Activated CD4-positive, alpha-beta T cell treated with anti-CD3 and anti-CD28 coated beads, Interleukin-2, amount 10 ng/mL, durations not matched to agents 24 days and 14 days (primary cell): Measurements from ENCODE around the gene FRMD4A. TPM values are rescaled to one million over a fixed set of nuclear protein-coding genes. Genes with fewer than 3 reads are reported as not detected.

Experiments
- DNase-seq: peaks from one replicate; pipeline ENCODE4 v3.0.0; 2022
- H3K27ac Mint-ChIP-seq: one replicate; pipeline ENCODE4 v1.8.0; 2022; ENCODE audit warnings: mild to moderate bottlenecking, mixed read lengths
- H3K27me3 Mint-ChIP-seq: one replicate; pipeline ENCODE4 v1.8.0; 2022; ENCODE audit warnings: mixed read lengths
- H3K36me3 Mint-ChIP-seq: one replicate; pipeline ENCODE4 v1.8.0; 2022; ENCODE audit warnings: low read depth, mild to moderate bottlenecking, mixed read lengths
- H3K4me1 Mint-ChIP-seq: one replicate; pipeline ENCODE4 v1.8.0; 2021; ENCODE audit warnings: mixed read lengths
- H3K4me3 Mint-ChIP-seq: one replicate; pipeline ENCODE4 v1.8.0; 2022; ENCODE audit warnings: mild to moderate bottlenecking, moderate library complexity, mixed read lengths
- H3K9me3 Mint-ChIP-seq: one replicate; pipeline ENCODE4 v1.8.0; 2021; ENCODE audit warnings: mixed read lengths
- intact Hi-C: fragments of 100-400 bp; cut with micrococcal nuclease; formaldehyde crosslinking; loops from one replicate; pipeline ENCODE4 v1.15.1; 2023
- total RNA-seq: library from RNA; stranded (reverse); gene quantifications from 2 replicates; pipeline ENCODE4 v1.2.3, GENCODE V29; 2022

Gene FRMD4A
- total RNA-seq, 1 donor from 2014 or later = 0.98 TPM

DNA sequence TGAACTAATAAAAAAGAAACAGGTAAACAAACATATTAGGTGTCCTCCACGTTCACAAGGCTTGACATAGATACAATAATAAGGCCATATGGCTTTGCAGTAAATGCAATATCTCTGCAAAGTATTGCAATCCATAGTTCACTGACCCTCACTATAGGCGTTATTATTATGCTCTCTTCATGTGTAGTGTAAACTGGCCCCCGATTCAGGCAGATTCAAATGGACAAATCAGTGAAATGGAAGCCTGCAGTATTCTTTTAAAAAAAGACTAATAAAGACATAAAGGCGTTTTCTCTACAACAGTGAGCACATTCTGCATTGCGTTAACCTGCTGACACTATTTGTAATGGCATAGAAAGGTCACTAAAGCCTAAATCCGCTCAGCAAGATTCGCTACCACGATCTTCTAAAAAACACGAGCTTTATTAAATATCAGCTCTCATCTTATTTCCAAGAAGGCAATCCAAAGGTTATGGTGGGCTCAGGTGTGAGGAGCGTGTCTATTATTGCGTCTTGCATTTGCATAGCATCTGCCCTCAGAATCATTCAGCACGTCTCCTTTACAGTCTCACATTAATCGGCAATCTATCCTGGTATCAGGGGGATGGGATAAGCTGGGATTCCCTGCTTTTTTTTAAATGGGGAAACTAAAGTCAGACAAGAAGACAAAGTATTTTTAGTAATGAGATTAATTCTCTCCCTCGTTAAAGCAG is 36.2 kb downstream of the FRMD4A start:
- H3K4me1 Mint-ChIP-seq = no peaks in the 10 kb centered on the region
- intact Hi-C loops = no loop called here
- peaks cover 3% of the 10 kb centered on the region for H3K27me3 Mint-ChIP-seq
- DNase-seq = no peak
- peaks cover 11% of the 10 kb centered on the region for H3K9me3 Mint-ChIP-seq
- no peak overlapping the region for H3K27ac Mint-ChIP-seq
- H3K4me3 Mint-ChIP-seq = no peak overlapping the region
- H3K36me3 Mint-ChIP-seq = no peaks in the 10 kb centered on the region

DNA sequence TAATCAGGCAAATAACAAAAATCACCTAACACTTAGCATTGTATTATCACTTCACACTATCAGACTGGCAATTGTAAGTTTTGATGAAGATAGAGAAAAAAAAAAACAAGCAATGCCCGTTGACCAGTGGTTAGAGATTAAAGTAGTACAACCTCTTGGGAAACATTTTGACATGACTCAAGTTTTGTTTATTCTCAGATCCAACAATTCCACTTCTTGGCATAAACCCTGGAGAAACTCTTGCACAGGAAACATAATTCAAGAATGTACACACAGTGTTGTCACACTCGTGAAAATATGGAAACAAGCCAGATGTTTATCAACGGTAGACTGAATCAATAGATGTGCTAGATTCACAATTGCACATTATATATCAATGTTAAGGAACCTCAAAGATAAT is 37.2 kb downstream of the FRMD4A start:
- Mint-ChIP-seq H3K4me1 (no peaks in the 10 kb centered on the region), H3K4me3 (no peak overlapping the region), H3K27ac (no peak overlapping the region), H3K36me3 (no peaks in the 10 kb centered on the region), H3K27me3 (peaks cover 3% of the 10 kb centered on the region), H3K9me3 (peaks cover 11% of the 10 kb centered on the region)
- intact Hi-C loops = no loop called here
- no peak for DNase-seq

DNA sequence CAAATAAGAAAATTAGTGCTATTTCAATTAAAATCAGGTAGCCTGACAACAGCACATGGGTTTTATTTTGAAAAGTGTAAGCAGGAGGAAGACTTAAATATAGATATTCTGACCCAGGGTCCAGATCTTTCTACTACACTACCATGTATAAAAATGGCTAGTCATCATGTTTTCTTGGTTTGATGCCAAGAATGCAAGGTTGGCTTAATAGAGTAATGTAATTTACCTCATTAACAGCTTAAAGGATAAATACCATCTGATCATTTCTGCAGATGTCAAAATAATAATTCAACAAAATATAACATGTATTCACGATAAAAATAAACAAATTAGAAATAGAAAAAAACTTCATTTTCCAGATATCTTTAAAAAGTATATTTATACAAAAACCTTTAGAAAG is 39.4 kb downstream of the FRMD4A start:
- no peak for DNase-seq
- Mint-ChIP-seq H3K36me3 (no peaks in the 10 kb centered on the region), H3K27me3 (peaks cover 8% of the 10 kb centered on the region), H3K9me3 (peaks cover 11% of the 10 kb centered on the region), H3K27ac (no peak overlapping the region), H3K4me3 (no peak overlapping the region), H3K4me1 (no peaks in the 10 kb centered on the region)
- intact Hi-C loops = no loop called here

DNA sequence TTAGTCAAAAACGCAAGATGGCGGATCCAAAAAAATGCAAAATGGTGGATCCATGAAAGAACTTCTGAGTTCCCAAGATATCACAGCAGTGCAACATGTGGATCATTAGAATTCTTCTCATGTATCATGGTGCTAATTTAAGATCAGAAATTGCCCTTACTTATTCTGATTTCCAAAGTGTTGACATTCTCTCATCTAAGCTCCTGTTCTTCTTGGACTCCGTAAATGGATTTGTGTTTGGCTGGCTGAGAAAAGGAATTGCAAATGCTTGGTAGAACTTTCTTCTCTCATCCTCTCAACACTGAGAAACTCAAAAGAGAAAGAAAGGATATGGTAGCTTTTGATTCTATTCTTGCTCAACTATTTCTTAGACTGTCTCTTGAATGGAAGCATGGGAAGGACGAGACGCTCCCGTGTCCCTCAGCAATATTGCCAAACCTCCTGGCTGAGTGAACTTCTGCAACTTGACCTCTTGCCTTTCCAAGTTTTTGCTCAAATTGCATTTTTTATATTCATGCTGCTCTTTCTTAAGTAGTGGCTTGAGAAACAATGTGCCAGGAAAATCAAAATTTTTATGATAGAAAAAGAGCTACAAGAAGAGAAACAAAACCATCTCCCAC is 44.7 kb downstream of the FRMD4A start:
- H3K27me3 Mint-ChIP-seq = peaks cover 8% of the 10 kb centered on the region
- intact Hi-C loops = no loop called here
- DNase-seq = no peak
- H3K4me3 Mint-ChIP-seq = no peak overlapping the region
- peaks cover 6% of the 10 kb centered on the region for H3K9me3 Mint-ChIP-seq
- no peak overlapping the region for H3K27ac Mint-ChIP-seq
- H3K4me1 Mint-ChIP-seq = no peaks in the 10 kb centered on the region
- H3K36me3 Mint-ChIP-seq = no peaks in the 10 kb centered on the region

DNA sequence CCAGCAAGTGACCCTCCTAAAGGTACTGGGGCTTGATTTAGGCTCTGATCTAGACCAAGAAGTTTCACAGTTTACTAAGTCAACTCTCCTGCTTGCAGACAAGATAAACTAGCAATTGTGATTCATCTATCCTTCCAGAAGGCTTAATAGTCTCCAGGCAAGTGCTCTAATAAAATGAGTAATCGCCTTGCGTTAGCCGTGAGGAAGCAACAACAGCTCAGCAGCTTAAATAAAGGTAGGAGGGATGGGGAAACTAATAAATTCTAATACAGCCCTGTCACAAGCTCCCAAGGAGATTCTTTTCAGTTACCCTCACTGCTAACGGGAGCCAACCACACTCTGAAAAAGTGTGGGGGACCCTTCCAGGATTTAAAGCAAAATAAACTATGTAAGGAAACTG is 48.4 kb downstream of the FRMD4A start:
- Mint-ChIP-seq H3K27me3 (peaks cover 4% of the 10 kb centered on the region), H3K4me3 (no peak overlapping the region), H3K27ac (no peak overlapping the region), H3K4me1 (no peaks in the 10 kb centered on the region), H3K9me3 (peaks cover 5% of the 10 kb centered on the region), H3K36me3 (no peaks in the 10 kb centered on the region)
- intact Hi-C loops = no loop called here
- DNase-seq = no peak

DNA sequence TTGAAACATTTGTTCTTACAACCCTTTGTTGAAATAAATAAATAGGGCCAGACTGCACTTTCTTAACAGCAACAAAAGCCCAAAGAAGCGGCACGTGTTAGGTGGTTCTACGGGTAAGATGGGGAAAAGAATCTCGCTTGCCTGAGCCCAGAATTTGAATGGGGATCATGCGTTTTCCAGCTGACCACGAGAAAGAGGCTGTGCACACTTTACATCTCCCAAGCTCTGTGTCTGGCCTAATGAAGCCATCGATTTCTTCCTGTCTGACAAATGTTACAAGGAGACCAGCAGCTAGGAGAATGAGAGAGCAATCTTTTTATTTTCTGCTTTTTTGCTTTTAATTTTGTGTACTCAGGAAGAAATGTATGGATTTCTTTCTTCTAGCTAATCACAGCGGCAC is 52.2 kb downstream of the FRMD4A start:
- intact Hi-C loops = no loop called here
- H3K36me3 Mint-ChIP-seq = no peaks in the 10 kb centered on the region
- DNase-seq = no peak
- no peaks in the 10 kb centered on the region for H3K9me3 Mint-ChIP-seq
- no peak overlapping the region for H3K27ac Mint-ChIP-seq
- no peaks in the 10 kb centered on the region for H3K27me3 Mint-ChIP-seq
- no peaks in the 10 kb centered on the region for H3K4me1 Mint-ChIP-seq
- no peak overlapping the region for H3K4me3 Mint-ChIP-seq

DNA sequence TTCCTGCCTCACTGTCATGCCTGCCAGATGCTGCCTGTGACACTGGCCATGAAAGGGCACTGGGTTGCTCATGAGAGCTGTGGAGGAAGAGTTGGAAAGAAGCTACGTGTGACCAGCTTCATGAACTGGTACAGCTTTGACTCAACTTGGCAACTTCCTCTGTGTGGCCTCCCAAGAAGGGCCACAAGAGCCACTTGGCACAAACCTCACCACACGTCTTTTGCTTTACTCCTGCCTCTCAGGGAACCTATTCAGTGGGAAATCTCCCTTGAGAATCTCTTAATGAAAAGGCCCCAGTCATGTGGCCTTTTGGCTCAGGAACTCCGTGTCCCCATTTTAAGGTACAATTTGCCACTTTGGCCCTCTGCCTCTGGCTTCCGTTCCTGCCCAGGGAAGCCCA is 54.5 kb downstream of the FRMD4A start:
- no peak overlapping the region for H3K4me3 Mint-ChIP-seq
- no peak overlapping the region for H3K27ac Mint-ChIP-seq
- H3K4me1 Mint-ChIP-seq = no peaks in the 10 kb centered on the region
- no peaks in the 10 kb centered on the region for H3K27me3 Mint-ChIP-seq
- H3K36me3 Mint-ChIP-seq = no peaks in the 10 kb centered on the region
- DNase-seq = no peak
- no peaks in the 10 kb centered on the region for H3K9me3 Mint-ChIP-seq
- intact Hi-C loops = no loop called here

DNA sequence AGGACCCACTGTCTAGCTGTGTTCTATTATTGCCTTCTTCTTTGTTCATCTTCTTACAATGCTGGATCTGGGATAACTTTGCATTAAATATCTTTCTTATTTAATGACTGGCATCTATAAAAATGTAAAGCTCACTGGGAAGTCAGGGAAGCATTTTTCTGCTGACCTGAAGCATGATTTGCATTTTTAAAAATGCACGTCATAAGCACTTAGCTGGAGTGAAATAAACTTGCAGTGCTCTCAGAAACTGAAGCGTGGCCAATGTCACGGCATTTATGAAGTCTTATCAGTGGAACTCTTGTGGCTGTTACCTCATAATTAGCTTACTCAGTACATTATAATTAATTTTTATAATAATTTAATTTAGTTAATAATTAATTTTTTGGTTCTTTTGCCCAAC is 59.1 kb downstream of the FRMD4A start:
- Mint-ChIP-seq H3K9me3 (no peaks in the 10 kb centered on the region), H3K4me3 (no peak overlapping the region), H3K27ac (no peak overlapping the region), H3K36me3 (no peaks in the 10 kb centered on the region), H3K4me1 (no peaks in the 10 kb centered on the region), H3K27me3 (peaks cover 2% of the 10 kb centered on the region)
- DNase-seq = no peak
- intact Hi-C loops = no loop called here

DNA sequence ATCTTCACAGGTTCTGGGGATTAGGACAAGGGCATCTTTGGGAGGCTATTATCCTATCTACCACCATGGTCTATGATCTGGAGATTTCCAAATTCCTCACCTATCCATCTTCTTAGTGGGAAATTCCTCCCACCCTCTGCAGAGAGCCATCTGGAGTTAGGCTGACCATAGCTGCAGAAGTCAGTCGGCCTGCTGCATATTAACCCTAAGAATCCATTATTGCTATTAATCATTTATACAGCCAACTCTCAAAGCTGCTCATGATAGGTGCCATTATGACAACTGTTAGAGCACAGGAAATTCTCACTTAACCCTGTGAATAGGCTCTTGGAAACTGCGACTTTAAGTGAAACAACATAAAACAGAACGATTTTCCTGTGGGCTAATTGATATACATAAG is 60.4 kb downstream of the FRMD4A start:
- no peak for DNase-seq
- Mint-ChIP-seq H3K27ac (no peak overlapping the region), H3K4me1 (no peaks in the 10 kb centered on the region), H3K9me3 (no peaks in the 10 kb centered on the region), H3K4me3 (no peak overlapping the region), H3K36me3 (no peaks in the 10 kb centered on the region), H3K27me3 (peaks cover 2% of the 10 kb centered on the region)
- intact Hi-C loops = no loop called here

DNA sequence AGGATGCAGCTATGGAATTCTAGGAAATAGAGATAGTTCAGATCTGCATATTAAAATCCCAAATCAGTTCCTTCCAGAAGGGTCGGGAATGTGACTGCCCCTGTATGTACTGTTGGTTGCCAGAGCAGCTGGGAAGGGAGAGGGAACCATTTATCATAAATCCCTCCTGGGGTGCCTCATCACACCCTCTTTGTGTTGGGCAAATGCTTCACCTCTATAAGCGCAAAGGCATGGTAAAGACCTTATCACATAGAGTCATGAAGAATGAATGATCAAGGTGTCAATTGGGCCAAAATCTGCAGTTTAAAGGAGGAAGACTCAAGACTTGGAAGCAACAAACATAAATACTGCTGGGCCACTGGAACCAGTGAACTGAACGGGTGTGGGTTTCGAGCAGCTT is 65.0 kb downstream of the FRMD4A start:
- H3K9me3 Mint-ChIP-seq = no peaks in the 10 kb centered on the region
- no peak for DNase-seq
- intact Hi-C loops = no loop called here
- peaks cover 11% of the 10 kb centered on the region for H3K27me3 Mint-ChIP-seq
- no peaks in the 10 kb centered on the region for H3K4me1 Mint-ChIP-seq
- no peak overlapping the region for H3K27ac Mint-ChIP-seq
- no peaks in the 10 kb centered on the region for H3K36me3 Mint-ChIP-seq
- no peak overlapping the region for H3K4me3 Mint-ChIP-seq

DNA sequence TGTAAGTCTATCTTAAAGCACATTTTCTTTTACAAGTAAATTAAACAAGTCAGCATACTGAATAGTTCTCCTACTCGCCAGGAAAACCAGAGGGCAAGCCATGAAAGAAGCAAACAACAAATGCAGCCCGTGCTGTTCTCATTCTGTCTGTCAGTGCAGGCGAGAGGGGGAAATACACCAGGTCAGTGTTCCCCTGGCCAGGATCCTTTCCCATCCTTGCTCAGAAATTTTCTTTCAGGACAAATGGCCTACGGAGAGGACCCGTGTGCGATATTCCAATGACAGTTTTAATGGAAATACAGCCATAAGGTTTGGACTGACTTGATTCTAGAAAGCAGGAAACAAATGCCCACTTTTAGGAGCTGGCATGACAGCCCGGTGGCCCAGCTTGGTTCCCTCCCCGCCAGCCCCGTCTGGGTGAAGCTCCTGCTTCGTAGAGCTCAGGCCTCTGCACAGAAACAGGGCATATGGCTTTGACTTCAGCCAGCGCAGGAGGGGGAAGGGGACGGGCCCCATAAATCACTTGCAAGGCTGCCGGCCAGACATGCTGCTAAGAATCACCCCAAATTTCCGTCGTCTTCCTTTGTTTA is 67.8 kb downstream of the FRMD4A start:
- H3K9me3 Mint-ChIP-seq = no peaks in the 10 kb centered on the region
- no peak for DNase-seq
- H3K27me3 Mint-ChIP-seq = peaks cover 16% of the 10 kb centered on the region
- no peak overlapping the region for H3K27ac Mint-ChIP-seq
- H3K4me3 Mint-ChIP-seq = no peak overlapping the region
- H3K36me3 Mint-ChIP-seq = no peaks in the 10 kb centered on the region
- no peaks in the 10 kb centered on the region for H3K4me1 Mint-ChIP-seq
- intact Hi-C loops = no loop called here

DNA sequence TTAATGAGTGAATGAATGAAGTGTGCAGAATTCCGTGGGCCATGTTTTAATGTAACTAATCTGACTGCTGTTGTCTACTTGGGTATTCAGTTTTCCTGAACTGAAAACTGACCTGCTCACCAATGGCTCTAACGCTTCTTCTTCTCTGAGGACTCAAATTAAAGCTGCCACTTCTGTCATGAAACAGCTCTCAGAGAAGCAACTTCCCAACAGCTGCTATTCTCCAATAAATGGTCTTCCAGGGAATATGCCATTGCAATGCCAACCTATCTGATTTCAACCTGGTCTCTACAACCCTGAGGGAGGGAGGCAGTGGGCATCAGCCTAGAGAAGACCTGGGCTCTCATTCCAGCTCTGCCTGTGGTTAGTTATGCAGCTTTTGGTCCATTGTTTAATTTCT is 69.4 kb downstream of the FRMD4A start:
- Mint-ChIP-seq H3K36me3 (no peaks in the 10 kb centered on the region), H3K4me1 (no peaks in the 10 kb centered on the region), H3K4me3 (no peak overlapping the region)

DNA sequence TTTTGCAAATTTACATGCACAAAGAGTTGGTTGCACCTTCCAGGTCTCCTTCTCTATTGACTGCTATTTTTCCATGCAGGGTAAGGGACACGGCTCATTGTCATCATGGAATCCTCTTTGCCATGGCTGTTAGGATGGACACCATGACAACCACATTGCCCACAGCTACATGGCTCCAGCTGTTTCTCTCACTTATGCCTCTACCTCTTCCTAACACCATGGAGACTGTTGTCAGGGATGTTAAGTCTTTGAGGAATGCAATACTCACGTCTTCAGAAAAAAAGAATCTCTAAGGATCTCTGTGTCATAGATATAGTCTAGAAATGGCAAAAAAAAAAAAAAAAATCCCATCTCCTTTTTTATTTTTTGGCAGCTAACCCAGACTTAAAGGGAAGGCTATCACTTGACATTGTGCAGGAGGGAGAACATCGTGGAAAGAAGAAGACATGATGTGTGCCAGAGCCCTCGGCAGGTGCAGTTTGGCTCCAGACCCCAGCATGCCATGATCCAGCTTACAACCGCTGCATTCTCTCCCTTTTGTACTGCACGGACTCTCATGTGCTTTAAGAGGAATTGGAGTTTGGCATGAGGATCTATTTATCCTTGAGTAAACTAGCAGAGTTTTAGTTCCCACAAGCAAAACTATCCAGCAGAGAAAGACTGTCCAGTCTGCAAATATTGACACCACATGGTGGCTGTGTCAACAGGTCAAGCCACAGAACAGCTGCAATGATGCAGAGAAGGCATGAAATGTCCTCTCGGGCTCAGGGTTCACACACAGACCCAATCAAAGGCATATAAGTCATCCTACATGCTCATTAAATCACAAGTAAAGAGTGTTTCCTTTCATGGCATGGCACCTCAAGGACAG is 70.8 kb downstream of the FRMD4A start:
- H3K4me3 Mint-ChIP-seq = no peak overlapping the region
- no peaks in the 10 kb centered on the region for H3K4me1 Mint-ChIP-seq
- intact Hi-C loops = no loop called here
- DNase-seq = no peak
- H3K36me3 Mint-ChIP-seq = no peaks in the 10 kb centered on the region
- no peak overlapping the region for H3K27ac Mint-ChIP-seq
- no peaks in the 10 kb centered on the region for H3K9me3 Mint-ChIP-seq
- peaks cover 14% of the 10 kb centered on the region for H3K27me3 Mint-ChIP-seq

More for the DNA sequence above, 69.4 kb downstream of the FRMD4A start:
- Mint-ChIP-seq H3K9me3 (no peaks in the 10 kb centered on the region), H3K27me3 (peaks cover 14% of the 10 kb centered on the region), H3K27ac (no peak overlapping the region)
- intact Hi-C loops = no loop called here
- no peak for DNase-seq

DNA sequence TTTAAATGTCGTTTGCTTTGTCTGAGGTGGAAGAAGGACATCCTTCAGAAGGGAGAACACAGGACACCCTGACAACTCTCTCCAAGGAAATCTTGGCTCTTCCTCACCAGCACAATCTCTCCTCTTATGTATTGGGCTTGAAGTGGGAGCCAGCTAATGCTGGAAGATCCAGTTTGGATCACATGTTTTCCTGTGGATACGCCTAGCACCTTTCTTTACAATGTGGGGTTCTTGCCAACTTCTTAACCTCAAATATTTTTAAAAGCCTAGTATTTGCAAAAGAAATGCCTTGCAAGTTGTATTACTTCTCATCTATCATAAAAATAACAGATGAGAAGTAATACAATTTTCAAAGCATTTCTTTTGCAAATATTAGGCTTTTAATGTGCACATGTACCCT is 76.4 kb downstream of the FRMD4A start:
- H3K4me1 Mint-ChIP-seq = no peaks in the 10 kb centered on the region
- DNase-seq = no peak
- peaks cover 11% of the 10 kb centered on the region for H3K27me3 Mint-ChIP-seq
- H3K4me3 Mint-ChIP-seq = no peak overlapping the region
- peaks cover 4% of the 10 kb centered on the region for H3K9me3 Mint-ChIP-seq
- no peak overlapping the region for H3K27ac Mint-ChIP-seq
- intact Hi-C loops = no loop called here
- H3K36me3 Mint-ChIP-seq = no peaks in the 10 kb centered on the region
